GM18508 (cell line): ENCODE results near the gene GALNT1.

Experiments
- ATAC-seq: cut with Tn5 transposase; IDR thresholded peaks from one replicate; pipeline ENCODE4 v1.9.1; 2021; ENCODE audit warnings: moderate number of reproducible peaks; ENCODE audit not compliant: insufficient read depth, unreplicated experiment

Gene GALNT1

DNA sequence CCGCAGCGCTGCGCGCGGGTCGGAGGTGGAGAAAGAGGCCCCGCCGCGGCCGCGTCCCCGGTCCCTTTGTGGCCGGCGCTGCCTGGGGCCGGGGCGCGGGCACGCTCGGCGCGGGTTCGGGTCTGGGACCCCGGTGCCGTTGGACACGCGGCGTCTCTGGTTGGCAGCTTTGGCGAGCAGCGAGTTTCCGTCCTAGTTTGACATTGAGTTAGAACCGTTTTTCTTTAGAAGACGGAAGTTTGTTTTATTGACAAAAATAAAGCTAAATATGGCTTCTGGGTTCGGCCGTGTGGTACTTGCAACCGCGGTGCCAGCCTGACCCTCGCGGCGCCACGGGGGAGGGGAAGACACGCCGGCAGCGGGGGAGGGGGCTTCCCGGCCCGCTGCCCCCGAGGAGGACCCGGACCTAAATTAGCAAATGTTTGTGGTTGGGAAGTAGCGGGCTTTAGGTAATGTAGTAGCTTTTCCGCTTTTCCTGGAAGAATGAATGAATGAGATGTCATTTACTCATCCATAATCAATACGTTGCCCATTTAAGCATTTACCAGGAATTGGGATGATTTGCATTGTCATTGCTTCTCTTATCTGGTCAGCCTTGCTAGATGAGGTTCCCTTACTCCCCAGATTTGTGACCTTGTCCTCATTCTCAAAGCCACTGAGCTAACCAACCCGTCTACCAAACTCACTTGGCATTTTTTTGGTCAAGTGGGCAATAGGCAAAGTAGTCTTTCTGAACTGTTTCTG lies 530 bp downstream of the GALNT1 start:
- ATAC-seq, result no peak

- ATAC-seq, result no peak
Observed at GRCh38 chr18:35582899-35583558, 1.5 kb downstream of the GALNT1 start.

GRCh38 chr18:35584735-35585134 lies 3.2 kb downstream of the GALNT1 start:
- no peak for ATAC-seq

DNA sequence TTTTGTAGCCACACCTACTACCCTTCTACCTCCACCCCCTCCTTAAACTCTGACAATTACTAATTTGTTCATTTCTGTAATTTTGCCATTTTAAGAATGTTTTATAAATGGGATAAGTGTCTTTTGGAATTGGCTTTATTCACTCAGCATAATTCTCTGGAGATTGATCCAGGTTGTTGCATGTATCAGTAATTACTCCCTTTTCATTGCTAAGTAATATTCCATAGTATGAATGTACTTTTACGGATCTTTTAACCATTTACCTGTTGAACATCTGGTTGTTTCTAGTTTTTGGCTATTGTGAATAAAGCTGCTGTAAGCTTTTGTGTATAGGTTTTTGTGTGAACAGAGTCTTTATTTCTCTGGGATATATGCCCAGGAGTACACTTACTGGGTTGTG lies 4.1 kb downstream of the GALNT1 start:
- no peak for ATAC-seq

DNA sequence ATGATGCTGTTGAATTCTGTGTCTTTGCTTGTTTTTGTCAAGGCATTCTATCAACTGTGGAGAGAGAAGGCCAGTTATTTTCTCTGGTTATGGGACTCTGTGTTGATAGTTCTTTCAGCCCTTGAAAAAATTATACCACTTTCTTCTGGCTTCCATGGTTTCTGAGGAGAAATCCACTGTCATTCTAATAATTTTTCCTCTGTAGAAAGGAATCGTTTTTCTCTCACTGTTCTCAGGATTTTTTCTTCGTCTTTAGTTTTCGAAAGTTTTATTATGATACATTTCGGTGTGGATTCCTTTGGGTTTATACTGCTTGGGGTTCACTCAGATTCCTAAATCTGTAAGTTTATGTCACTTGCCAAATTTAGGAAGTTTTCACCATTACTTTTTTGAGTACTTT lies 6.6 kb downstream of the GALNT1 start:
- ATAC-seq, result no peak

DNA sequence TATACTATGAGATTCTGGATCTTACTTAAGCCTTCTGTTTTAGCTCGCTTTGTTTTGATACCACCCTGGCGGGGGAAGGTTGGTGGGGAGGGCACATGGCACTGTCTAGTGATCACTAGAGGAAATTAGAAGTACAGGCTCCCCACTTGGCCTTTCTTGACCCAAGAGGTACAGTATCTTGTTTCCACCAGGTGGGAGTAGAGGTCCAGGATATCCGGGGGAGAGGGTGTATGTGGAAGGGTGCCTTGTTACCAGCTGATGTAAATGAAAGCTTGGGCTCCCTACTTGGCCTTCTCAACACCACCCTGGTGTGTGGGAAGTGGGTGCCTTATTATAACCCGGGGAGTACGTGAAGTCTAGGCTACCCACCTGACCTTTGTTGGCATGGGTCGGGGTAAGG lies 7.5 kb downstream of the GALNT1 start:
- no peak for ATAC-seq

DNA sequence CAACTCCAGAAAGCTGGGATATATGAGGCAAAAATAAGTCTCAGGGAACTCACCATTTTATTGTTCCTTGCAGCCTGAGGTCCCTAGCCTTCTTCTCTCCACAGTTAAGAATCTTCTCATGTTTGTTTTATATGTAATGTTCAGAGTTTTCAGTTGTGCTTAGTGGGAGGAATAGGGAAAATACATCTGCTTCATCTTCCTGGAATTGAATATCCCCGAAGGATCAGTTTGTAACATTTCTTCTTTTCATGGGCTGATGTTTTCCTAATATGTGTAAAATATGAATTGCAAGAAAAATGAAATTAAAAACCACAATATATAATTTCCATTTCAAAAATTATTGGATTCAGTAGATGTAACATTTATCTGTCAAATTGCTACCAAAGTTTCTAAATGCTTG lies 8.0 kb downstream of the GALNT1 start:
- no peak for ATAC-seq

DNA sequence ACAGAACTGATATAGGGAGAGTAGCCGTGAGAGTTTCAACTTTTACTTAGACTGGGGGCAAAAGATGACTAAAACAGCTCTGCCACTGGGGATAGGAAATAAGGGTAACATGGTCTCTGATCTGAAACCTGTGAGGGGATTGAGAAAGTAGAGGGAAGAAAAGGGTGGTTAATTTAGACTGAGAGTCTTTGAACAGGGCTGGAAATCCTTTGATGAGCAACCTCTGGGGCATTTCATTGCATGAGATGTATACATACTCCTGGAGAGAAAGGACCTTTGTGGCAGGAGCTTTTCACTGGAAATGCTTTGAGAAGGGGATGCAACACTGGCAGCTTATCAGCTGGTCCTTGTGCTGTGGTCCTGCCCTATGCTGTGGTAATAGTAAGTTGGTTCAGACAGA lies 9.4 kb downstream of the GALNT1 start:
- no peak for ATAC-seq

DNA sequence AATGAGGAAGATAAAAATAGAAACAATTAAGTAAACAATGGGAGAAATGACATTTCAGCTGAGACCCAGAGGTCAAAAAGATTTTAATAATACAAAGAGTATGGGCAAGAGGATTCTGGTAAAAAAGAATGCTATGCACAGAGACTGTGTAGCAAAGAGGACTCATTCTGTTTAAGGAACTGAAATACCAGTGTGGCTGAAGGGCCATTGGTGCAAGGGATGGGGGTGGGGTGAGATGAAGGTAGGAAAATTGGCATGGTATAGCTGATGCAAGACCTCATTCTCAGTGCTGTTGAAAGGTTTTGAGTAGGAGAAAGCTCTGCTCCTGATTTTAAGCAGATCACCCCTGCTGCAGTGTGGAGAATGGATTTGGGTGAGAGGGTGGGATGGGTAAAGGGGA lies 10.8 kb downstream of the GALNT1 start:
- ATAC-seq, result peak; percentile 92

DNA sequence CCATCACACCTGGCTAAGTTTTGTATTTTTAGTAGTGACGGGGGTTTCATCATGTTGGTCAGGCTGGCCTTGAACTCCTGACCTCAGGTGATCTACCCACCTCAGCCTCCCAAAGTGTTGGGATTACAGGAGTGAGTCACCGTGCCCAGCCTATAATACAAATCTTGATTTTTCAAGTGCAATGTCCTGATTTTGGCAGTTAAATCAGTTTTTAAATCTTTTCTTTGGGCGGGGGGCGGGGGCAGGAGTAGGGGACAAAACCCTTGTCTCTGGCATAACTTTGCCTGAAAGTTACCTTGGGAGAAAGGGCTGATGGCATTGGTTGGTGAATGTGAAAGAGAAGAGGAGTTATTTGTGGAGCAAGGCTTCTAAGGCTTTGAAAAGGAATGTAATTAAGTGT lies 12.3 kb downstream of the GALNT1 start:
- no peak for ATAC-seq

GRCh38 chr18:35597758-35598157 lies 16.2 kb downstream of the GALNT1 start:
- no peak for ATAC-seq

DNA sequence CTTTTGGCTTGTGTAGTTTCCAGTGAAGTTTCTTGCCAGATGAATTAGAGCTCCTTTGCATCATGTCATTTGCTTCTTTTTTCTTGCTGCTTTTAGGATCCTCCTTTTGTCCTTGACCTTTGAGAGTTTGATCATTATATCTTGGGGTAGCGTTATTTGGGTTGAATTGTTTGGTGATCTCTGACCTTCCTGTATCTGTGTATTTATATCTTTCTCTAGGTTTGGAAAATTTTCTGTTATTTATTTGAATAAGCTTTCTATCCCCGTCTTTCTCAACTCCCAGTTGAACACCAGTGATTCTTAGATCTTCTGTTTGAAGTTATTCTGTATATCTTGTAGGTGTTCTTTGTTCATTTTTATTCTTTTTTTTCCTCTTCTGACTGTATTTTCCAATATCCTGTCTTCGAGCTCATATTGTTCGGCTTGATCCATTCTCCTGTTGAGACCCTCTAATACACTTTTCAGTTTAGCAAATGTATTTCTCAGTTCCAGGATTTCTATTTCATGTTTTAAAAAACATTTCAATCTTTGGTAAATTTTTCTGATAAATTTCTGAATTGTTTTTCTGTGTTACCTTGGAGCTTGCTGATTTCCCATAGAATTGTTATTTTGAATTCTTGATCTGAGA lies 20.8 kb downstream of the GALNT1 start:
- no peak for ATAC-seq

DNA sequence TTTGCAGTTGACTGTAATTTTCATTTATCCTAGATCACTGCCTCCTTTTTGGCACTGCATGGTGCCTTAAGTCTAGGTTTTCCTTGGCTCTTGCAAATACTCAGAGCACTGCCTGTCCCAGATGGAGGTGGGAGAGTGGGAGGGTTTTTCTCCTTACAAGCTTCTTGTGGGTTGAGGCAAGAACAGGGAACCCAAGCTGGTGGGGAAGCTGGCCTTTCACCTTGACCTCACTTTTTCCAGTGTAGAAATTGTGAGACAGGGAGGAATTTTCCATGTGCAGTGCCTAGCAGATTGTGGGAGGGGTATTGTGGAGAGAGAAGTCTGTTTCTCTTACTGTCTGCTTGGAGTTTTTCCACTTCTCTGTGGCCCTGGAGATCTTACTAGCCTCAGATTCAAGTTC lies 21.5 kb downstream of the GALNT1 start:
- no peak for ATAC-seq

DNA sequence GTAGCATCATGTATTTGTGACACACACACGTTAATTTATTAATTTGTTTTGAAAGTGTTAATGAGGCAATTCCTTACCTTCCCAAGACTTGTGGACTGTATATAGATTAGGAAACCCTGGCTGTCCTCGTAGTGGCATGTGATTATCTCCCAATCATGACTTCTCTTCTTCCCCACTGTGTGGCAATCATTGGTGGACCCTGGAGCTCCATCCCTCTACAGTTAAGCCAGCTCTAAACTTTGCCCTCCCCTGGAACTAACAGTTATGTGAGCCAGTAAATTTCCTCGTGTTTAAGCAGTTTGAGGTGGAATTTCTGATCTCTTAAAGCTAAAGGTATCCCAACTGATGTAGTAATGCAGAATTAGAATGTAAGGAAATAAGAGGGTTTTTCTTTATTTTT lies 22.0 kb downstream of the GALNT1 start:
- no peak for ATAC-seq

DNA sequence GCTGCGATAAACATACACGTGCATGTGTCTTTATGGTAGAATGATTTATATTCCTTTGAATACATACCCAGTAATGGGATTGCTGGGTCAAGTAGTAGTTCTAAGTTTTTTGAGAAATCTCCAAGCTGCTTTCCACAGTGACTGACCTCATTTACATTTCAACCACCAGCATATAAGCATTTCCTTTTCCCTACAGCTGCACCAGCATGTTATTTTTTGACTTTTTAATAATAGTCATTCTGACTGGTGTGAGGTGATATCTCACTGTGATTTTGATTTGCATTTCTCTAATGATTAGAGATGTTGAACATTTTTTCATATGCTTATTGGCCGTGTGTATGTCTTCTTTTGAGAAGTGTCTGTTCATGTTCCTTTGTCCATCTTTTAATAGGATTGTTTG lies 22.8 kb downstream of the GALNT1 start:
- ATAC-seq, result no peak

DNA sequence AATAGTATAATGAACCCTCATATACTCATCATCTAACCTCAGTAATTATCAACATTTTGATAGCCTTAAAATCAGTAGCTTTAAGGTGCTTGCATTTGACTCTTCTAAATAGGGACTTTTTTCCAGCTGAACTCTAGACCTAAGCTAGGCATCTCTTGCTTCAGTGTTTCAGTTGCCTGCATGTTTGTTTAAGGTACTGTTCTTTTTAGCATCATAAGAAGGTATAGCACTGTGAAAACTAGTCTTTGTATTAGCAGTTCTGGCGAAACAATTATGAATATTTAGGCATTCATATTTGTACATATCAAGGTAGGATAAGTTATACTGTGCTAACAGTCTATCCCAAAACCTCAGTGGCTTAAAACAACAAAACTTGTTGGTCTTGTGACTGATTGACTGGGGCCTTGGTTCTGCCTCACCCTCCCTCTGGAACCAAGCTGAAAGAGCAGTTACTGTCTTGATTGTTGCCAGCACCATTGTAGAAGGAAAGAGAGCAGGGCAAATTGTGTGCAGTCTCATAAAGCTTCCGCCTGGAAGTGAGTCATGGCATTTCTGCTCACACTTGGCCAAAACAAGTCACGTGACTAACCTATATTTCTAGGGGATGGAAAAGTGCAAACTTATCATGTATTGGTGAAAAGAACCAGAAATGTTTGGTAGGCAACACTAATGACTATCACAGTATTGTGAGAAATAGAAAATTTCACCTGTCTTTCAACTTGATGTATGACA lies 24.3 kb downstream of the GALNT1 start:
- no peak for ATAC-seq

GRCh38 chr18:35609236-35609635 lies 27.7 kb downstream of the GALNT1 start:
- no peak for ATAC-seq

GRCh38 chr18:35610089-35610488 lies 28.5 kb downstream of the GALNT1 start:
- ATAC-seq, result no peak

DNA sequence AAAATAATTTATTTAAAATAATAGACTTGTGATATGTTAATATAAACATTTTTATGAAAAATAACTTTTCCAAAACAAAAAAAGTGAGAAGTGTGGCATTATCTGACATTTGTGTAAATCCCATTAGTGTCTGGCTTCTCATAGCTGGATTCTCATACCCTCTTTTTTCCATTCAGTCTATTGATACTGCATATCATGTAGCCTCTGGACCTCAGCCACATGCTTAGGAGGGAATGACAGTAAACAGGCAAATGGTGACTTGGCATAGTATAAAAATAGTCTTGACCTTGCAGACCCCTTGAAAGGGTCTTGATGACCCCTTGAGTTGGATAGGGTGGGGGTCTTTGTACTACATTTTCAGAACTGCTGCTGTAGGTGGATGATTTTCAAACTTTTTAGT lies 29.2 kb downstream of the GALNT1 start:
- no peak for ATAC-seq

GRCh38 chr18:35611518-35611917 lies 30.0 kb downstream of the GALNT1 start:
- no peak for ATAC-seq

GRCh38 chr18:35616074-35616473 lies 34.5 kb downstream of the GALNT1 start:
- ATAC-seq, result no peak
